GM06990 (cell line): Measurements from ENCODE around the gene ACSL3.

Experiments used
- DNase-seq: peaks from one replicate; pipeline ENCODE4 v3.0.0-alpha.2; 2011; ENCODE audit not compliant: insufficient read length; ENCODE audit errors: extremely low read depth
- H3K27me3 ChIP-seq: replicated peaks from 2 replicates; pipeline ENCODE4 v1.6.0; 2011; ENCODE audit warnings: low read length; ENCODE audit not compliant: control insufficient read depth, insufficient read depth
- H3K36me3 ChIP-seq: 2 replicates; pipeline ENCODE4 v1.5.1; 2011; ENCODE audit warnings: low read length; ENCODE audit not compliant: control insufficient read depth, insufficient read depth
- H3K4me3 ChIP-seq: replicated peaks from 2 replicates; pipeline ENCODE4 v1.5.1; 2011; ENCODE audit warnings: low read depth, mild to moderate bottlenecking, control low read depth, low read length
- CTCF ChIP-seq: IDR thresholded peaks from 2 replicates; pipeline ENCODE4 v1.5.1; 2011; ENCODE audit warnings: low read length, control low read depth, mild to moderate bottlenecking, inconsistent platforms; ENCODE audit not compliant: insufficient read depth, poor library complexity, severe bottlenecking

ACSL3 gene

GRCh38 chr2:222938327-222938726 is 77.5 kb downstream of the ACSL3 start:
- H3K36me3 ChIP-seq = peaks cover 2% of the 10 kb centered on the region
- DNase-seq = no peak
- no peak for TF ChIP-seq CTCF
- H3K4me3 ChIP-seq = no peak overlapping the region
- H3K27me3 ChIP-seq = no peaks in the 10 kb centered on the region

GRCh38 chr2:222939208-222939856 is 78.5 kb downstream of the ACSL3 start:
- TF ChIP-seq CTCF = peak; percentile 84
- DNase-seq = peak; percentile 18
- no peaks in the 10 kb centered on the region for H3K27me3 ChIP-seq
- no peak overlapping the region for H3K4me3 ChIP-seq
- H3K36me3 ChIP-seq = no peaks in the 10 kb centered on the region; the same call in none of the 2 replicates

- Histone ChIP-seq H3K4me3 (no peak overlapping the region), H3K36me3 (no peaks in the 10 kb centered on the region; the same call in 1 of the 2 replicates), H3K27me3 (no peaks in the 10 kb centered on the region)
- TF ChIP-seq CTCF = no peak
- no peak for DNase-seq
Measured at GRCh38 chr2:222939979-222940378, 79.1 kb downstream of the ACSL3 start.

- TF ChIP-seq CTCF = no peak
- no peaks in the 10 kb centered on the region for H3K27me3 ChIP-seq
- no peak overlapping the region for H3K4me3 ChIP-seq
- no peaks in the 10 kb centered on the region; the same call in 1 of the 2 replicates for H3K36me3 ChIP-seq
- no peak for DNase-seq
Measured at GRCh38 chr2:222941510-222942032, 80.7 kb downstream of the ACSL3 start.

- no peaks in the 10 kb centered on the region for H3K27me3 ChIP-seq
Measured at GRCh38 chr2:222942561-222942960, 81.7 kb downstream of the ACSL3 start.

More at GRCh38 chr2:222942561-222942960, 81.7 kb downstream of the ACSL3 start:
- DNase-seq = no peak
- no peak for TF ChIP-seq CTCF
- Histone ChIP-seq H3K36me3 (no peaks in the 10 kb centered on the region; the same call in 1 of the 2 replicates), H3K4me3 (no peak overlapping the region)
